Cardiac fibroblast (primary cell): ENCODE results near the gene TIMMDC1.

Experiments used
- DNase-seq, 2 donors: peaks; one replicate each; pipeline versions ENCODE4 v3.0.0 to v3.0.0-alpha.2; 2010; ENCODE audit warnings: low read depth in 2 of 2
- H3K4me3 ChIP-seq, 2 donors: replicated peaks in 1 of 2; 1 replicate in 1 of 2; 2 replicates in 1 of 2; pipeline ENCODE4 v1.5.1; 2011; ENCODE audit warnings: low read depth in 2 of 2, low read length in 2 of 2, mild to moderate bottlenecking in 2 of 2, moderate library complexity in 1 of 2
- CTCF ChIP-seq: IDR thresholded peaks from one replicate; pipeline ENCODE4 v1.5.1; 2011; ENCODE audit warnings: low read depth, mild to moderate bottlenecking, low read length, inconsistent platforms

Gene TIMMDC1

DNA sequence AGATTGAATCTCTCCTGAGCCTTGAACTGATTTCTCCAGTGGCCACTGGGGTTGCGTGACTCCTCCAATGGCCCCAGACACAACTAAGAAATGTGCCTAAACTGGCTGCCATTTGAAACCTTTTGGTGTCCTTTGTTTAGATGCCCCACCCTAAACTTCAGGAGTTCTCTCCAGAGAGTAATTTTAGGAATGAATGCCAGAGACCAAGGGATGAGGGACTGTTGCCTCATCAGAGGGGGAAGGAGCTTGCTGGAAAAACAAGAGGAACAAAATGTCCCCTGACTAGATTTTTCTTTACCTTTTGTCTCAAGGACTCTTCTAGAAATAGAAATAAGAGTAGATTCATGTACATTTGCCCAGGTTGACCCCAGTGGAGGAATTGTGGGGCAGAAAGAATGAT lies 72.9 kb downstream of the TIMMDC1 start:
- no peak overlapping the region for H3K4me3 ChIP-seq
- no peak for TF ChIP-seq CTCF
- DNase-seq = peak in 1 of 2 donors; percentile 21

DNA sequence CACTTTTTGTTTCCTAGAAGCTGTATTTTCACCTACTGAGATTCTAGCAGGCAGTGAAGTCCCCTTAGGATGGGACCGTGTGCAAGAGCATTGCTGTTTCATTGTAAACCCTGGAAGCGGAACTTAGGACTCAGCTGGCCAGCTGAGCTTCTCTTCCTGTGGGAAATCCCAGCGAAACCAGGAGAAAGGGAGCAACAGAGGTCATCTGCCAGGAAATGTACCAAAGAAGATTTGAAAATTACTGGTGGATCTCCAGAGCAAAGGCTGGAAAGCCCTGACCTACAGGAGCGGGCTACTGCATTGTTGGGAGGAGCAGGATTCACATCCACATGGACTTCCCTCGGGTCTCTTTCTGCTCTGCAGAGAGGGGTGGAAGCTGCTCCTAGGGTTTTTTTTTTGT lies 73.3 kb downstream of the TIMMDC1 start:
- DNase-seq = no peak
- no peak overlapping the region for H3K4me3 ChIP-seq
- no peak for TF ChIP-seq CTCF
